Mammary epithelial cell (primary cell): ENCODE data around the gene JAKMIP1.

Experiments
- CTCF ChIP-seq, 2 donors: IDR thresholded peaks in 1 of 2; conservative IDR thresholded peaks in 1 of 2; 2 replicates each; pipeline ENCODE4 v1.5.1; 2011 to 2012; ENCODE audit warnings: inconsistent platforms in 2 of 2, low read length in 2 of 2, mild to moderate bottlenecking in 2 of 2, control low read depth in 1 of 2, low read depth in 1 of 2; ENCODE audit not compliant: insufficient read depth in 1 of 2; ENCODE audit errors: extremely low read depth in 1 of 2
- EZH2 ChIP-seq: IDR thresholded peaks from 2 replicates; pipeline ENCODE4 v1.6.1; 2012; ENCODE audit warnings: low read length, inconsistent platforms, borderline replicate concordance

GRCh38 chr4:6107886-6108285 is 92.5 kb downstream of the JAKMIP1 start:
- TF ChIP-seq CTCF (conservative IDR thresholded peaks at IDR 0.05 in 1 of 2, IDR thresholded peaks at IDR 0.05 in 1 of 2; ENCODE audit: extremely low read depth in 1 of 2, insufficient read depth in 1 of 2, low read depth in 1 of 2, low read length in 2 of 2) (no peak), EZH2 (no peak)
